Mesenchymal stem cell (in vitro differentiated cells and primary cell): Measurements from ENCODE around the gene TMEM167B.

Experiments used
- DNase-seq: peaks from one replicate; pipeline ENCODE4 v3.0.0-alpha.2; 2013
- H2AFZ ChIP-seq: one replicate; pipeline ENCODE4 v1.6.1; 2013; ENCODE audit warnings: low read depth, mild to moderate bottlenecking, control low read depth, inconsistent platforms, low read length, moderate library complexity
- H2AK5ac ChIP-seq: 2 replicates; pipeline ENCODE4 v1.6.1; 2013; ENCODE audit warnings: low read length, moderate library complexity, mild to moderate bottlenecking, inconsistent platforms; ENCODE audit not compliant: severe bottlenecking
- H2BK120ac ChIP-seq: one replicate; pipeline ENCODE4 v1.6.1; 2013; ENCODE audit warnings: low read depth, mild to moderate bottlenecking, inconsistent platforms, low read length, moderate library complexity
- H2BK12ac ChIP-seq, 2 experiments: one replicate each; pipeline ENCODE4 v1.6.1; 2013; ENCODE audit warnings: inconsistent platforms in 2 of 2, low read length in 2 of 2, mild to moderate bottlenecking in 2 of 2, moderate library complexity in 2 of 2, control low read depth in 1 of 2
- H2BK15ac ChIP-seq: one replicate; pipeline ENCODE4 v1.6.1; 2013; ENCODE audit warnings: mild to moderate bottlenecking, low read depth, inconsistent platforms; ENCODE audit not compliant: poor library complexity, severe bottlenecking
- H2BK5ac ChIP-seq: 2 replicates; pipeline ENCODE4 v1.6.1; 2013; ENCODE audit warnings: low read depth, mild to moderate bottlenecking, low read length, control low read depth, inconsistent platforms; ENCODE audit not compliant: poor library complexity, severe bottlenecking
- H3K14ac ChIP-seq, 2 experiments: one replicate each; pipeline ENCODE4 v1.6.1; 2013; ENCODE audit warnings: inconsistent platforms in 2 of 2, low read length in 2 of 2, control low read depth in 1 of 2, mild to moderate bottlenecking in 1 of 2, moderate library complexity in 1 of 2
- H3K18ac ChIP-seq, 2 experiments: one replicate each; pipeline ENCODE4 v1.6.1; 2013; ENCODE audit warnings: inconsistent platforms in 2 of 2, low read length in 2 of 2, control low read depth in 1 of 2, low read depth in 1 of 2, mild to moderate bottlenecking in 1 of 2
- H3K23ac ChIP-seq, 2 experiments: one replicate each; pipeline ENCODE4 v1.6.1; 2013; ENCODE audit warnings: inconsistent platforms in 2 of 2, low read length in 2 of 2, mild to moderate bottlenecking in 2 of 2, moderate library complexity in 2 of 2, control low read depth in 1 of 2
- H3K27ac ChIP-seq: 2 replicates; pipeline ENCODE4 v1.5.1; 2013; ENCODE audit warnings: mild to moderate bottlenecking, moderate library complexity, low read length, control low read depth, inconsistent platforms; ENCODE audit not compliant: poor library complexity, severe bottlenecking
- H3K27me3 ChIP-seq, 2 experiments: 2 replicates each; pipeline versions ENCODE4 v1.6.1 to v1.7.0; 2013; ENCODE audit warnings: low read length in 2 of 2, mild to moderate bottlenecking in 2 of 2, moderate library complexity in 2 of 2, control low read depth in 1 of 2, inconsistent platforms in 1 of 2; ENCODE audit not compliant: control insufficient read depth in 1 of 2, insufficient read depth in 1 of 2
- H3K36me3 ChIP-seq, 2 experiments: 2 replicates each; pipeline versions ENCODE4 v1.6.1 to v1.7.0; 2013; ENCODE audit warnings: low read length in 2 of 2, control low read depth in 1 of 2, inconsistent platforms in 1 of 2, low read depth in 1 of 2, mild to moderate bottlenecking in 1 of 2; ENCODE audit not compliant: insufficient read depth in 2 of 2, control insufficient read depth in 1 of 2
- H3K4ac ChIP-seq, 2 experiments: one replicate each; pipeline ENCODE4 v1.6.1; 2013; ENCODE audit warnings: inconsistent platforms in 2 of 2, low read length in 2 of 2, mild to moderate bottlenecking in 2 of 2, moderate library complexity in 2 of 2, control low read depth in 1 of 2, low read depth in 1 of 2
- H3K4me1 ChIP-seq: 2 replicates; pipeline ENCODE4 v1.6.1; 2013; ENCODE audit warnings: low read depth, low read length, control low read depth; ENCODE audit not compliant: control insufficient read depth, insufficient read depth
- H3K4me2 ChIP-seq: 2 replicates; pipeline ENCODE4 v1.6.1; 2013; ENCODE audit warnings: low read length, mild to moderate bottlenecking, inconsistent platforms; ENCODE audit not compliant: poor library complexity, severe bottlenecking
- H3K4me3 ChIP-seq, 2 experiments: 2 replicates each; pipeline versions ENCODE4 v1.5.1 to v1.7.0; 2013; ENCODE audit warnings: low read length in 2 of 2, mild to moderate bottlenecking in 2 of 2, control low read depth in 1 of 2, low read depth in 1 of 2; ENCODE audit not compliant: insufficient read depth in 1 of 2
- H3K79me1 ChIP-seq: replicated peaks from 2 replicates; pipeline ENCODE4 v1.6.1; 2013; ENCODE audit warnings: mild to moderate bottlenecking, control low read depth, low read length, inconsistent platforms; ENCODE audit not compliant: poor library complexity, severe bottlenecking
- H3K9ac ChIP-seq: 2 replicates; pipeline ENCODE4 v1.7.0; 2013; ENCODE audit warnings: mild to moderate bottlenecking, low read length, moderate library complexity
- H3K9me3 ChIP-seq: 2 replicates; pipeline ENCODE4 v1.7.0; 2013; ENCODE audit warnings: mild to moderate bottlenecking, low read length; ENCODE audit not compliant: control insufficient read depth
- H4K8ac ChIP-seq: one replicate; pipeline ENCODE4 v1.6.1; 2013; ENCODE audit warnings: inconsistent platforms, mild to moderate bottlenecking, low read length, moderate library complexity
- H4K91ac ChIP-seq: one replicate; pipeline ENCODE4 v1.6.1; 2013; ENCODE audit warnings: mild to moderate bottlenecking, low read length, inconsistent platforms
- WGBS: methylation state at CpG from one replicate; pipeline ENCODE4 v1.1.7; 2013; ENCODE audit warnings: mixed read lengths; 5-methylcytosine and 5-hydroxymethylcytosine counted together

TMEM167B gene

GRCh38 chr1:109133002-109133706, 42.6 kb downstream of the TMEM167B start:
- no peak for DNase-seq
- no peaks in the 10 kb centered on the region for H3K4me1 ChIP-seq
- no peak overlapping the region for H2AFZ ChIP-seq
- no peak overlapping the region for H2BK12ac ChIP-seq
- no peaks in the 10 kb centered on the region for H3K9me3 ChIP-seq
- H4K8ac ChIP-seq = no peak overlapping the region
- H3K4me3 ChIP-seq = no peak overlapping the region
- no peaks in the 10 kb centered on the region for H3K36me3 ChIP-seq
- H3K4me2 ChIP-seq = no peak overlapping the region
- no peak overlapping the region for H2BK5ac ChIP-seq
- no peak overlapping the region for H2BK120ac ChIP-seq
- H3K18ac ChIP-seq = no peak overlapping the region
- H3K79me1 ChIP-seq = no peaks in the 10 kb centered on the region
- no peak overlapping the region for H3K23ac ChIP-seq
- H2AK5ac ChIP-seq = no peak overlapping the region
- H3K27me3 ChIP-seq = no peaks in the 10 kb centered on the region
- no peak overlapping the region for H3K4ac ChIP-seq
- H3K27ac ChIP-seq = no peak overlapping the region
- H2BK15ac ChIP-seq = no peak overlapping the region
- no peak overlapping the region for H3K14ac ChIP-seq
- WGBS = 100% methylated on average over 1 of the region's 4 CpGs
- no peak overlapping the region for H4K91ac ChIP-seq
- no peak overlapping the region for H3K9ac ChIP-seq

GRCh38 chr1:109133815-109134214, 43.3 kb downstream of the TMEM167B start:
- Histone ChIP-seq H3K27ac (no peak overlapping the region), H3K18ac (no peak overlapping the region), H3K79me1 (no peaks in the 10 kb centered on the region), H3K4me3 (no peak overlapping the region), H2AK5ac (no peak overlapping the region), H2BK12ac (no peak overlapping the region), H2BK120ac (no peak overlapping the region), H3K27me3 (no peaks in the 10 kb centered on the region), H3K14ac (no peak overlapping the region), H3K4ac (no peak overlapping the region), H2BK15ac (no peak overlapping the region), H2BK5ac (no peak overlapping the region), H3K9me3 (no peaks in the 10 kb centered on the region), H4K91ac (no peak overlapping the region), H4K8ac (no peak overlapping the region), H2AFZ (no peak overlapping the region), H3K4me1 (no peaks in the 10 kb centered on the region), H3K9ac (no peak overlapping the region), H3K23ac (no peak overlapping the region), H3K36me3 (no peaks in the 10 kb centered on the region), H3K4me2 (no peak overlapping the region)
- DNase-seq = no peak
- WGBS = 75% methylated on average over 2 of the region's 2 CpGs

GRCh38 chr1:109134423-109134822, 43.9 kb downstream of the TMEM167B start:
- Histone ChIP-seq H2BK5ac (no peak overlapping the region), H4K91ac (no peak overlapping the region), H2AK5ac (no peak overlapping the region), H3K18ac (no peak overlapping the region), H3K79me1 (no peaks in the 10 kb centered on the region), H2BK120ac (no peak overlapping the region), H4K8ac (no peak overlapping the region), H3K4me3 (no peak overlapping the region), H3K9me3 (no peaks in the 10 kb centered on the region), H2BK15ac (no peak overlapping the region), H3K9ac (no peak overlapping the region), H3K27me3 (no peaks in the 10 kb centered on the region), H2BK12ac (no peak overlapping the region), H3K27ac (no peak overlapping the region), H3K23ac (no peak overlapping the region), H3K36me3 (no peaks in the 10 kb centered on the region), H3K4me2 (no peak overlapping the region), H3K4ac (no peak overlapping the region), H2AFZ (no peak overlapping the region), H3K14ac (no peak overlapping the region), H3K4me1 (no peaks in the 10 kb centered on the region)
- 78% methylated on average over 7 of the region's 7 CpGs for WGBS
- DNase-seq = no peak

- no peaks in the 10 kb centered on the region for H3K79me1 ChIP-seq
- H2BK5ac ChIP-seq = no peak overlapping the region
- no peak overlapping the region for H3K14ac ChIP-seq
- H3K9ac ChIP-seq = no peak overlapping the region
- no peak overlapping the region for H4K8ac ChIP-seq
- H3K36me3 ChIP-seq = no peaks in the 10 kb centered on the region
- 90% methylated on average over 3 of the region's 3 CpGs for WGBS
- H3K4me1 ChIP-seq = no peaks in the 10 kb centered on the region
- H3K27ac ChIP-seq = no peak overlapping the region
- no peak overlapping the region for H3K4me3 ChIP-seq
- H3K9me3 ChIP-seq = no peaks in the 10 kb centered on the region
- H2BK12ac ChIP-seq = no peak overlapping the region
- no peak overlapping the region for H3K23ac ChIP-seq
- no peak overlapping the region for H2BK120ac ChIP-seq
- H3K27me3 ChIP-seq = no peaks in the 10 kb centered on the region
- no peak for DNase-seq
- H3K4ac ChIP-seq = no peak overlapping the region
- H2AK5ac ChIP-seq = no peak overlapping the region
- H3K4me2 ChIP-seq = no peak overlapping the region
- H3K18ac ChIP-seq = no peak overlapping the region
- H2AFZ ChIP-seq = no peak overlapping the region
- H4K91ac ChIP-seq = no peak overlapping the region
- H2BK15ac ChIP-seq = no peak overlapping the region
These were observed 45.4 kb downstream of the TMEM167B start for GRCh38 chr1:109135940-109136339.
